ENCODE measurements around the gene KRTAP5-4. TPM values are rescaled to one million over a fixed set of nuclear protein-coding genes. Genes with fewer than 3 reads are reported as not detected.
"Not testable (repeated sequence)": the region's sequence is repeated elsewhere in the genome, so short reads cannot be mapped to it uniquely, and the experiment has no call there.

The KRTAP5-4 gene, protein sequence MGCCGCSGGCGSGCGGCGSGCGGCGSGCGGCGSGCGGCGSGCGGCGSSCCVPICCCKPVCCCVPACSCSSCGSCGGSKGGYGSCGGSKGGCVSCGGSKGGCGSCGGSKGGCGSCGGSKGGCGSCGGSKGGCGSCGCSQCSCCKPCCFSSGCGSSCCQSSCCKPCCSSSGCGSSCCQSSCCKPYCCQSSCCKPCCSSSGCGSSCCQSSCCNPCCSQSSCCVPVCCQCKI
- not detected in 2 replicates for total RNA-seq (2014; rRNA removed; shearing (Covaris generic))
- not detected in 2 replicates for polyA plus RNA-seq (2016; fragmentation: Nextera tagmentation; extraction: Ambion mirVana)

DNA sequence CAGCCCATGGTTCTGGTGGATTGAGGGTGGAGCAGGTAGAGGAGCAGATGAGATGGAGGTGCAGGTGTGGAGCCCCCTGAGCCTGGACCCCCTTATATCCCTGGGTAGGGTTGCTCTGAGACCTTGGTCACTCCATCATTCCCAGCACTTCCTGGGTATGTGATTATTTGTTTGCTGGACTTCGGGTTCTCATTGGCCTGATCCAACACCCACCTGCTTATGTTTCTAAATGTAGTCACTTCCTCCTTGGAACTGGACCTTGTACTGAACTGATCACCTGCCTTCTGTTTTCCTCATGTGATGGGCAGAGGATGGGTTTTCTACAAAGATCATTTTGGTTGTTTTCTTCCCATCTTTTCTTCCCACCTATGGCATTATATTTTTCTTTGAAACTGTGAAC lies at the start of gene KRTAP5-4:
KRTAP5-4 (minus strand) TSS at position 53 of the 400 bp plus-strand sequence; CDS start at position 8, 45 bp downstream.
- H3K27me3 ChIP-seq (replicated peaks; ENCODE audit: insufficient read depth), result peaks cover 57% of the 10 kb centered on the region
- TF ChIP-seq EZH2 (IDR thresholded peaks at IDR 0.05; ENCODE audit: insufficient read depth, poor library complexity, severe bottlenecking) (no peak), EZH2phosphoT487 (IDR thresholded peaks at IDR 0.05; ENCODE audit: insufficient read depth, low read depth) (no peak)

DNA sequence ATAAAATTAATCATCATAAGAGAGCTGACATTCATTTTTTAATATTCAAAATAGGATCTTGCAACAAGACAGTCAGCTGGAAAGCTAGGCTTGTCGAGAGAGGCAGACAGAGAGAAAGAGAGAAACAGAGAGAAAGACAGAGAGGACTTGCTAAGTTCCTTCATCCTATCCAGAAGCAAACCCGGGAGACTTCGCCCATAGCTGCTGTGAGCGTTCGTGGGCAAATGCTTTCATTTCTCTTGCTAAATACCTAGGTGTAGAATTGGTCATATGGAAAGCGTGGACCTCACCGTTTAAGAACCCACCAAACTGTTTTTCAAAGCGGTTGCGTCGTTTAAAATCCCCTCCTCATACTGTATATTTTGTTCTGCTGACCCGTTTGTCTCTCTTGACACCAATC lies 49.7 kb upstream of the KRTAP5-4 start:
- TF ChIP-seq EZH2 (IDR thresholded peaks at IDR 0.05; ENCODE audit: insufficient read depth, poor library complexity, severe bottlenecking) (no peak), EZH2phosphoT487 (IDR thresholded peaks at IDR 0.05; ENCODE audit: insufficient read depth, low read depth) (no peak)
- in situ Hi-C loops (cut with MboI), result no loop called here
- Histone ChIP-seq H3K27me3 (replicated peaks; ENCODE audit: insufficient read depth) (peaks cover 75% of the 10 kb centered on the region), H4K20me1 (ENCODE audit: insufficient read depth) (no peaks in the 10 kb centered on the region), H3K4me2 (ENCODE audit: unreplicated experiment) (no peak overlapping the region), H3F3A (ENCODE audit: insufficient read depth) (no peaks in the 10 kb centered on the region), H3K9me3 (ENCODE audit: low read depth) (no peaks in the 10 kb centered on the region), H3K36me3 (ENCODE audit: low read depth) (no peaks in the 10 kb centered on the region), H3K27ac (no peak overlapping the region), H3K9ac (no peak overlapping the region), H3K9me2 (ENCODE audit: insufficient read depth) (no peaks in the 10 kb centered on the region), H3K79me2 (ENCODE audit: insufficient read depth) (no peaks in the 10 kb centered on the region), H3K4me1 (ENCODE audit: insufficient read depth) (no peaks in the 10 kb centered on the region), H2AFZ (no peak overlapping the region), H3K4me3 (no peak overlapping the region)
- WGBS, 2 experiments (ENCODE audit: low coverage in 1 of 2, low lambda C conversion rate in 2 of 2, missing lambda C conversion rate in 2 of 2), result 73 to 75% methylated on average over 11 of the region's 11 CpGs
- no peak for DNase-seq

More for the DNA sequence above, at the start of gene KRTAP5-4:
- no peaks in the 10 kb centered on the region for H3F3A ChIP-seq (ENCODE audit: insufficient read depth)
- no peaks in the 10 kb centered on the region for H3K36me3 ChIP-seq (ENCODE audit: low read depth)
- no peaks in the 10 kb centered on the region for H3K9me2 ChIP-seq (ENCODE audit: insufficient read depth)
- no peak within 1 kb of the TSS for H3K4me2 ChIP-seq (ENCODE audit: unreplicated experiment)
- in situ Hi-C loops (cut with MboI), result no loop called here
- H3K9me3 ChIP-seq (ENCODE audit: low read depth), result no peaks in the 10 kb centered on the region
- no peak within 1 kb of the TSS for H2AFZ ChIP-seq
- H4K20me1 ChIP-seq (ENCODE audit: insufficient read depth), result no peaks in the 10 kb centered on the region
- 41 to 44% methylated on average over 1 of the region's 1 CpG for WGBS, 2 experiments (ENCODE audit: low coverage in 1 of 2, low lambda C conversion rate in 2 of 2, missing lambda C conversion rate in 2 of 2)
- no peaks in the 10 kb centered on the region for H3K4me1 ChIP-seq (ENCODE audit: insufficient read depth)
- no peak within 1 kb of the TSS for H3K9ac ChIP-seq
- no peak within 1 kb of the TSS for H3K4me3 ChIP-seq
- no peaks in the 10 kb centered on the region for H3K79me2 ChIP-seq (ENCODE audit: insufficient read depth)
- H3K27ac ChIP-seq, result no peak within 1 kb of the TSS
- DNase-seq, result no peak

DNA sequence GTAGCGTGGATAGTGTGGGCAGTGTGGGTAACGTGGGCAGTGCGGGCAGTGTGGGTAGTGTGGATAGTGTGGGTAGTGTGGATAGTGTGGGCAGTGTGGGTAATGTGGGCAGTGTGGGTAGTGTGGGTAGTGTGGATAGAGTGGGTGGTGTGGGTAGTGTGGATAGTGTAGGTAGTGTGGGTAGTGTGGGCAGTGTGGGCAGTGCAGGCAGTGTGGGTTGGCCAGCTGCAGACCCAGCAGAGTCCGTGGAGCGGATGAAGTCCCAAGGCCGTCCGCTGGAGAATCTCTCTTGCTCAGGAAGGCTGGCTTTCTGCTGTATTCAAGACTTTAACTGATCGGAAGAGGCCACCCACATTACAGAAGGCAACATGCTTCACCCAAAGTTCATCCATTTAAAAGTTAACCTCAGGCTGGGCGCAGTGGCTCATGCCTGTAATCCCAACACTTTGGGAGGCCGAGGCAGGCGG lies 49.0 kb upstream of the KRTAP5-4 start:
- no peaks in the 10 kb centered on the region for H3K9me2 ChIP-seq (ENCODE audit: insufficient read depth)
- H3K4me3 ChIP-seq, result no peak overlapping the region
- H3K9me3 ChIP-seq (ENCODE audit: low read depth), result no peaks in the 10 kb centered on the region
- H3K4me1 ChIP-seq (ENCODE audit: insufficient read depth), result no peaks in the 10 kb centered on the region
- H3K27ac ChIP-seq, result no peak overlapping the region
- H3F3A ChIP-seq (ENCODE audit: insufficient read depth), result no peaks in the 10 kb centered on the region
- no peaks in the 10 kb centered on the region for H3K36me3 ChIP-seq (ENCODE audit: low read depth)
- no peak overlapping the region for H2AFZ ChIP-seq
- in situ Hi-C loops (cut with MboI), result no loop called here
- no peak overlapping the region for H3K4me2 ChIP-seq (ENCODE audit: unreplicated experiment)
- 70 to 71% methylated on average over 8 to 11 of the region's 11 CpGs for WGBS, 2 experiments (ENCODE audit: low coverage in 1 of 2, low lambda C conversion rate in 2 of 2, missing lambda C conversion rate in 2 of 2)
- H3K9ac ChIP-seq, result no peak overlapping the region
- DNase-seq, result no peak
- no peak for TF ChIP-seq EZH2 (IDR thresholded peaks at IDR 0.05; ENCODE audit: insufficient read depth, poor library complexity, severe bottlenecking)
- TF ChIP-seq EZH2phosphoT487 (IDR thresholded peaks at IDR 0.05; ENCODE audit: insufficient read depth, low read depth), result no peak
- no peaks in the 10 kb centered on the region for H4K20me1 ChIP-seq (ENCODE audit: insufficient read depth)
- peaks cover 69% of the 10 kb centered on the region for H3K27me3 ChIP-seq (replicated peaks; ENCODE audit: insufficient read depth)
- no peaks in the 10 kb centered on the region for H3K79me2 ChIP-seq (ENCODE audit: insufficient read depth)

DNA sequence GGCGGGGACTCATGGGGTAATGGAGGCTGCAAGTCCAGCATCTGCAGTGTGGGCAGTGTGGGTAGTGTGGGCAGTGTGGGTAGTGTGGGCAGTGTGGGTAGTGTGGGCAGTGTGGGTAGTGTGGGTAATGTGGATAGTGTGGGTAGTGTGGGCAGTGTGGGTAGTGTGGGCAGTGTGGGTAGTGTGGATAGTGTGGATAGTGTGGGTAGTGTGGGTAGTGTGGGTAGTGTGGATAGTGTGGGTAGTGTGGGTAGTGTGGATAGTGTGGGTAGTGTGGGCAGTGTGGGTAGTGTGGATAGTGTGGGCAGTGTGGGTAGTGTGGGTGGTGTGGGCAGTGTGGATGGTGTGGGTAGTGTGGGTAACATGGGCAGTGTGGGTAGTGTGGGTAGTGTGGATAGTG lies 48.5 kb upstream of the KRTAP5-4 start:
- peaks cover 64% of the 10 kb centered on the region for H3K27me3 ChIP-seq (replicated peaks; ENCODE audit: insufficient read depth)

More for the DNA sequence above, 48.5 kb upstream of the KRTAP5-4 start:
- H3K9me2 ChIP-seq (ENCODE audit: insufficient read depth); H3F3A ChIP-seq (ENCODE audit: insufficient read depth); H2AFZ ChIP-seq; H3K79me2 ChIP-seq (ENCODE audit: insufficient read depth); H3K9me3 ChIP-seq (ENCODE audit: low read depth); H3K9ac ChIP-seq; H3K4me1 ChIP-seq (ENCODE audit: insufficient read depth); H3K4me3 ChIP-seq; H3K4me2 ChIP-seq (ENCODE audit: unreplicated experiment); DNase-seq; H3K27ac ChIP-seq; in situ Hi-C loops (cut with MboI); H3K36me3 ChIP-seq (ENCODE audit: low read depth); H4K20me1 ChIP-seq (ENCODE audit: insufficient read depth): not testable (repeated sequence)
- 82 to 89% methylated on average over 1 of the region's 1 CpG for WGBS, 2 experiments (ENCODE audit: low coverage in 1 of 2, low lambda C conversion rate in 2 of 2, missing lambda C conversion rate in 2 of 2)

Data from GM23248 (cell line).